H1 (cell line): ENCODE results near the gene ST7L. TPM values are rescaled to one million over a fixed set of nuclear protein-coding genes. Genes with fewer than 3 reads are reported as not detected.

ENCODE experiments used
- CTCF ChIA-PET: fragments of 300-600 bp; sonication (Branson Sonifier 250); formaldehyde crosslinking; loops from one replicate; lab custom pipeline; 2021; ENCODE audit not compliant: partially characterized antibody; lab: Charles Lee
- POLR2A ChIA-PET: fragments of 300-600 bp; sonication (Branson Sonifier 250); formaldehyde crosslinking; loops from one replicate; lab custom pipeline; 2021; ENCODE audit warnings: inconsistent platforms; ENCODE audit not compliant: partially characterized antibody; lab: Charles Lee
- DNase-seq, 2 experiments: peaks; one replicate each; pipeline versions ENCODE4 v3.0.0 to v3.0.0-alpha.2; 2010 to 2022; ENCODE audit warnings: low spot score in 2 of 2, low read depth in 1 of 2, mixed read lengths in 1 of 2
- FAIRE-seq: peaks from 2 replicates; lab custom pipeline; 2011; peaks lifted over from hg19 to GRCh38; lab: Jason Lieb, UNC
- H2AFZ ChIP-seq: 2 replicates; pipeline ENCODE4 v1.8.1; 2012; ENCODE audit warnings: low read length, inconsistent platforms
- H2AK5ac ChIP-seq: 2 replicates; pipeline ENCODE4 v1.6.1; 2013; ENCODE audit warnings: low read depth, low read length
- H2BK120ac ChIP-seq: replicated peaks from 2 replicates; pipeline ENCODE3; 2013; ENCODE audit warnings: low read depth, low read length, inconsistent platforms
- H2BK12ac ChIP-seq: 2 replicates; pipeline ENCODE4 v1.6.1; 2013; ENCODE audit warnings: low read depth, low read length
- H2BK15ac ChIP-seq: 2 replicates; pipeline ENCODE4 v1.6.1; 2013; ENCODE audit warnings: low read length
- H2BK20ac ChIP-seq: 2 replicates; pipeline ENCODE4 v1.6.1; 2013; ENCODE audit warnings: low read length
- H2BK5ac ChIP-seq: 2 replicates; pipeline ENCODE4 v1.6.1; 2013; ENCODE audit warnings: low read depth, low read length
- H3K14ac ChIP-seq: 2 replicates; pipeline ENCODE4 v1.6.1; 2013; ENCODE audit warnings: inconsistent platforms; ENCODE audit not compliant: insufficient read length
- H3K18ac ChIP-seq: 2 replicates; pipeline ENCODE4 v1.6.1; 2013; ENCODE audit warnings: low read length; ENCODE audit errors: extremely low read depth
- H3K23ac ChIP-seq: 2 replicates; pipeline ENCODE4 v1.6.1; 2013; ENCODE audit warnings: inconsistent platforms; ENCODE audit not compliant: insufficient read length
- H3K23me2 ChIP-seq: 2 replicates; pipeline ENCODE4 v1.6.1; 2013; ENCODE audit warnings: low read depth, low read length
- H3K27ac ChIP-seq: 2 replicates; pipeline ENCODE4 v1.6.1; 2011; ENCODE audit warnings: low read depth, low read length, inconsistent platforms
- H3K27me3 ChIP-seq, 4 experiments: replicated peaks in 1 of 4; 1 replicate in 1 of 4; 2 replicates in 3 of 4; pipeline versions ENCODE4 v1.6.1 to v1.8.1; 2011 to 2013; ENCODE audit warnings: low read length in 3 of 4, mild to moderate bottlenecking in 3 of 4, inconsistent platforms in 2 of 4, mixed read lengths in 2 of 4, moderate library complexity in 1 of 4; ENCODE audit not compliant: control insufficient read depth in 3 of 4, insufficient read depth in 3 of 4; ENCODE audit errors: extremely low read depth in 1 of 4
- H3K36me3 ChIP-seq, 4 experiments: 2 replicates each; pipeline versions ENCODE4 v1.6.1 to v1.8.1; 2011 to 2013; ENCODE audit warnings: mild to moderate bottlenecking in 4 of 4, low read length in 3 of 4, moderate library complexity in 2 of 4, control low read depth in 1 of 4, inconsistent platforms in 1 of 4; ENCODE audit not compliant: insufficient read depth in 4 of 4, control insufficient read depth in 2 of 4
- H3K4ac ChIP-seq: replicated peaks from 2 replicates; pipeline ENCODE3; 2013; ENCODE audit warnings: low read length, low read depth, mixed read lengths, inconsistent platforms; ENCODE audit not compliant: insufficient read length
- H3K4me1 ChIP-seq, 4 experiments: replicated peaks in 1 of 4; 1 replicate in 1 of 4; 2 replicates in 3 of 4; pipeline versions ENCODE4 v1.6.1 to v1.8.1; 2011 to 2013; ENCODE audit warnings: low read length in 3 of 4, inconsistent platforms in 2 of 4, mixed read lengths in 1 of 4; ENCODE audit not compliant: insufficient read depth in 4 of 4, control insufficient read depth in 3 of 4
- H3K4me2 ChIP-seq, 2 experiments: 2 replicates each; pipeline versions ENCODE4 v1.6.1 to v1.8.1; 2011 to 2013; ENCODE audit warnings: low read depth in 2 of 2, low read length in 2 of 2, control low read depth in 1 of 2, inconsistent platforms in 1 of 2, mild to moderate bottlenecking in 1 of 2; ENCODE audit not compliant: insufficient read depth in 1 of 2
- H3K4me3 ChIP-seq, 4 experiments: fragments of 200-600, 300-600 bp in 1 of 4; sonication (generic), shearing (Covaris generic), sonication (Bioruptor Twin) in 1 of 4; 2 replicates each; pipeline versions ENCODE4 v1.5.1 to v1.8.1; 2011 to 2016; ENCODE audit warnings: low read length in 4 of 4, low read depth in 3 of 4, control low read depth in 2 of 4, inconsistent platforms in 2 of 4, mild to moderate bottlenecking in 2 of 4, mixed read lengths in 1 of 4, moderate library complexity in 1 of 4; ENCODE audit not compliant: insufficient read depth in 2 of 4; ENCODE audit errors: extremely low read depth in 1 of 4
- H3K56ac ChIP-seq: replicated peaks from 2 replicates; pipeline ENCODE3; 2013; ENCODE audit warnings: low read depth, mild to moderate bottlenecking, mixed read lengths, low read length, inconsistent platforms; ENCODE audit not compliant: insufficient read length
- H3K79me1 ChIP-seq: 2 replicates; pipeline ENCODE4 v1.6.1; 2013; ENCODE audit warnings: low read depth, low read length, control low read depth
- H3K79me2 ChIP-seq, 2 experiments: 2 replicates each; pipeline versions ENCODE4 v1.6.1 to v1.8.1; 2012 to 2013; ENCODE audit warnings: low read length in 2 of 2, mild to moderate bottlenecking in 2 of 2, inconsistent platforms in 1 of 2; ENCODE audit not compliant: insufficient read depth in 2 of 2, control insufficient read depth in 1 of 2
- H3K9ac ChIP-seq, 4 experiments: replicated peaks in 1 of 4; 1 replicate in 1 of 4; 2 replicates in 3 of 4; pipeline versions ENCODE4 v1.6.1 to v1.8.1; 2011 to 2013; ENCODE audit warnings: low read depth in 3 of 4, low read length in 3 of 4, control low read depth in 2 of 4, mild to moderate bottlenecking in 2 of 4, moderate library complexity in 2 of 4, inconsistent platforms in 1 of 4; ENCODE audit errors: extremely low read depth in 1 of 4
- H3K9me3 ChIP-seq, 2 experiments: 2 replicates each; pipeline versions ENCODE4 v1.6.1 to v1.8.1; 2012 to 2013; ENCODE audit warnings: mild to moderate bottlenecking in 2 of 2, moderate library complexity in 2 of 2, control low read depth in 1 of 2, inconsistent platforms in 1 of 2, low read depth in 1 of 2, low read length in 1 of 2, mixed read lengths in 1 of 2; ENCODE audit not compliant: insufficient read depth in 2 of 2
- H4K20me1 ChIP-seq, 2 experiments: replicated peaks in 1 of 2; 2 replicates each; pipeline versions ENCODE3 to v1.8.1; 2011 to 2013; ENCODE audit warnings: inconsistent platforms in 2 of 2, low read length in 2 of 2, mild to moderate bottlenecking in 1 of 2; ENCODE audit not compliant: insufficient read depth in 2 of 2, control insufficient read depth in 1 of 2
- H4K5ac ChIP-seq: 2 replicates; pipeline ENCODE4 v1.6.1; 2013; ENCODE audit warnings: low read length, low read depth, mixed read lengths, inconsistent platforms; ENCODE audit not compliant: insufficient read length
- H4K8ac ChIP-seq: 2 replicates; pipeline ENCODE4 v1.8.0; 2013; ENCODE audit warnings: mild to moderate bottlenecking, moderate library complexity, low read length, inconsistent platforms; ENCODE audit not compliant: insufficient read depth; ENCODE audit errors: extremely low read depth
- H4K91ac ChIP-seq: replicated peaks from 2 replicates; pipeline ENCODE3; 2013; ENCODE audit warnings: low read length, mixed read lengths, inconsistent platforms; ENCODE audit not compliant: insufficient read length
- BRCA1 ChIP-seq: IDR thresholded peaks from 2 replicates; pipeline ENCODE4 v1.6.1; 2012; ENCODE audit warnings: low read depth, low read length, improper control_type of control experiment
- CBX8 ChIP-seq: fragments of 300-800, 300-1000 bp; sonication (generic); IDR thresholded peaks from 2 replicates; pipeline ENCODE4 v1.7.1; 2016; ENCODE audit warnings: low read depth, low read length, borderline replicate concordance
- KDM1A ChIP-seq: fragments of 200-600, 300-600 bp; sonication (generic); IDR thresholded peaks from 2 replicates; pipeline ENCODE4 v1.7.1; 2016; ENCODE audit warnings: mild to moderate bottlenecking, low read length, borderline replicate concordance
- NANOG ChIP-seq: IDR thresholded peaks from 2 replicates; pipeline ENCODE4 v1.6.1; 2011; ENCODE audit warnings: low read length, low read depth, mild to moderate bottlenecking, inconsistent platforms; ENCODE audit not compliant: insufficient read depth, poor library complexity, severe bottlenecking
- PHF8 ChIP-seq: fragments of 200-600 bp; sonication (generic); conservative IDR thresholded peaks from 2 replicates; pipeline ENCODE4 v1.7.1; 2012; ENCODE audit warnings: low read depth, mild to moderate bottlenecking, inconsistent platforms, low read length, moderate library complexity
- POLR2A ChIP-seq, 2 experiments: IDR thresholded peaks; 1 replicate in 1 of 2; 2 replicates in 1 of 2; pipeline ENCODE4 v1.6.1; 2011; ENCODE audit warnings: low read depth in 2 of 2, low read length in 2 of 2, mild to moderate bottlenecking in 2 of 2; ENCODE audit errors: control extremely low read depth in 1 of 2
- RNF2 ChIP-seq: fragments of 200-900, 300-1000 bp; sonication (generic); IDR thresholded peaks from 2 replicates; pipeline ENCODE4 v1.7.1; 2016; ENCODE audit warnings: borderline replicate concordance, low read depth, mild to moderate bottlenecking, antibody characterized with exemption, low read length; ENCODE audit not compliant: poor library complexity, severe bottlenecking; ENCODE audit errors: missing control alignments
- RXRA ChIP-seq: IDR thresholded peaks from 2 replicates; pipeline ENCODE4 v1.6.1; 2011; ENCODE audit warnings: low read depth, mild to moderate bottlenecking, low read length, moderate library complexity; ENCODE audit not compliant: insufficient read depth
- SP2 ChIP-seq: IDR thresholded peaks from 2 replicates; pipeline ENCODE4 v1.6.1; 2012; ENCODE audit warnings: mild to moderate bottlenecking, low read length, inconsistent platforms
- SUZ12 ChIP-seq: fragments of 200-600 bp; sonication (generic); IDR thresholded peaks from 2 replicates; pipeline ENCODE4 v1.6.1; 2012; ENCODE audit warnings: mild to moderate bottlenecking, inconsistent platforms, low read length, moderate library complexity, mixed read lengths
- WGBS, 2 experiments: shearing (Covaris generic) in 1 of 2; methylation state at CpG; one replicate each; pipeline versions ENCODE4 v1.1.6 to v1.1.7; 2013 to 2015; ENCODE audit warnings: low lambda C conversion rate in 2 of 2, mixed read lengths in 2 of 2, inconsistent platforms in 1 of 2, low coverage in 1 of 2, missing lambda C conversion rate in 1 of 2; ENCODE audit not compliant: insufficient replicate concordance in 2 of 2, insufficient coverage in 1 of 2, insufficient read length in 1 of 2; ENCODE audit errors: extremely low coverage in 1 of 2, missing lambda C conversion rate in 1 of 2; 5-methylcytosine and 5-hydroxymethylcytosine counted together
- polyA plus RNA-seq, 7 experiments: library from polyadenylated mRNA; depleted of rRNA in 3 of 7; stranded (reverse) in 5 of 7; unstranded in 2 of 7; fragments of >200 nt in 5 of 7; fragments of 200-250 nt in 2 of 7; gene quantifications; 1 replicate in 5 of 7; 2 replicates in 1 of 7; 4 replicates in 1 of 7; pipeline versions ENCODE4 v1.2.1 to v1.2.3, GENCODE V29; 2011 to 2013; ENCODE audit warnings: missing spikeins in 2 of 7, mixed read lengths in 2 of 7
- total RNA-seq: library from RNA; stranded (reverse); fragmentation: NEBNext Ultra II Directional; extraction: Animal tissue kit (Norgen Biotek cat#: 25700); gene quantifications from 2 replicates; pipeline ENCODE4 v1.2.1, GENCODE V29; 2021
- TF ChIP-seq, protein P1 (sequence below), 3 experiments: IDR thresholded peaks; 1 replicate in 2 of 3; 2 replicates in 1 of 3; pipeline versions ENCODE4 v1.5.1 to v1.6.1; 2011; ENCODE audit warnings: low read length in 3 of 3, mild to moderate bottlenecking in 3 of 3, inconsistent platforms in 2 of 3, low read depth in 1 of 3, moderate library complexity in 1 of 3; ENCODE audit not compliant: insufficient read depth in 1 of 3; ENCODE audit errors: control extremely low read depth in 1 of 3

Gene ST7L
- total and polyA plus RNA-seq, 2 of the 8 experiments (the other 6 are each of a cell fraction or from before 2014, with no cell fraction given) = 9.6 to 16.2 TPM

DNA sequence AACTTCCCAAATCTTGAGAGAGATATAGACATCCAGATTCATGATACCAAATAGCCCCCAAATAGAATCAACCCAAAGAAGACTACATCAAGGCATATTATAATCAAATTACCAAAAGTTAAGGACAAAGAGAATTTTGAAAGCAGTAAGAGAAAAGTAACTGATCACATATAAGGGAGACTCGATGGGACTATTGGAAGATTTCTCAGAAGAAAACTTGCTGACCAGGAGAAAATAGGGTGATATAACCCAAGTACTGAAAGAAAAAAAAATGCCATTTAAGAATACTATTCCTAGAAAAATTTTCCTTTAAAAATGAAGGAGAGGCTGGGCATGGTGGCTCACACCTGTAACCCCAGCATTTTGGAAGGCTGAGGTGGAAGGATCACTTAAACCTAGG is 140.6 kb downstream of the ST7L start:
- H2AK5ac ChIP-seq = no peak overlapping the region
- H3K27ac ChIP-seq = no peak overlapping the region
- peaks cover 0 to 2% (median 0%) of the 10 kb centered on the region in 4 experiments; a peak in 1 of 7 replicates for H3K27me3 ChIP-seq
- H3K4me3 ChIP-seq = no peak overlapping the region
- H3K36me3 ChIP-seq = no peaks in the 10 kb centered on the region
- no peak overlapping the region for H2BK12ac ChIP-seq
- no peak overlapping the region for H4K8ac ChIP-seq
- H2AFZ ChIP-seq = no peak overlapping the region
- H3K23ac ChIP-seq = no peak overlapping the region
- H2BK15ac ChIP-seq = no peak overlapping the region
- H4K91ac ChIP-seq = no peak overlapping the region
- H3K4me1 ChIP-seq = no peaks in the 10 kb centered on the region
- H3K79me1 ChIP-seq = no peaks in the 10 kb centered on the region
- H3K9ac ChIP-seq = no peak overlapping the region
- ChIA-PET CTCF (interaction anchor here (0.9 to 2.3 kb wide), 2 partner anchors 11 to 87 kb away, joined by 5 to 6 read pairs; no protein-coding TSS in a partner anchor), POLR2A (interaction anchor here (0.6 kb wide), 1 partner anchor 224 kb away, joined by 4 read pairs; no protein-coding TSS in a partner anchor)
- H3K18ac ChIP-seq = no peak overlapping the region
- no peak overlapping the region for H3K56ac ChIP-seq
- H3K4ac ChIP-seq = no peak overlapping the region
- no peak overlapping the region for H2BK5ac ChIP-seq
- H3K4me2 ChIP-seq = no peak overlapping the region
- H4K5ac ChIP-seq = no peak overlapping the region
- H3K9me3 ChIP-seq = 0 out of 4 replicates have a peak, but pooled peaks cover 0 to 4% of the 10 kb centered on the region in 2 experiments
- FAIRE-seq (no peak), DNase-seq (no peak)
- no peaks in the 10 kb centered on the region for H3K79me2 ChIP-seq
- H2BK120ac ChIP-seq = no peak overlapping the region
- no peaks in the 10 kb centered on the region for H4K20me1 ChIP-seq
- H2BK20ac ChIP-seq = no peak overlapping the region
- no peaks in the 10 kb centered on the region for H3K23me2 ChIP-seq
- WGBS, 2 experiments = 94% methylated on average over 1 of the region's 1 CpG; no CpG with 5 or more reads in 1 of the 2 experiments
- H3K14ac ChIP-seq = no peak overlapping the region
- TF ChIP-seq CBX8 = no peak
- TF ChIP-seq POLR2A (IDR thresholded peaks at IDR 0.05; ENCODE audit: control extremely low read depth in 1 of 2, low read depth in 2 of 2, low read length in 2 of 2) = no peak
- no peak for TF ChIP-seq RXRA
- TF ChIP-seq KDM1A = no peak
- TF ChIP-seq BRCA1 = no peak
- no peak for TF ChIP-seq NANOG
- TF ChIP-seq SUZ12 = no peak
- TF ChIP-seq PHF8 = no peak
- no peak for TF ChIP-seq RNF2
- TF ChIP-seq SP2 = no peak
- TF ChIP-seq, protein P1, sequence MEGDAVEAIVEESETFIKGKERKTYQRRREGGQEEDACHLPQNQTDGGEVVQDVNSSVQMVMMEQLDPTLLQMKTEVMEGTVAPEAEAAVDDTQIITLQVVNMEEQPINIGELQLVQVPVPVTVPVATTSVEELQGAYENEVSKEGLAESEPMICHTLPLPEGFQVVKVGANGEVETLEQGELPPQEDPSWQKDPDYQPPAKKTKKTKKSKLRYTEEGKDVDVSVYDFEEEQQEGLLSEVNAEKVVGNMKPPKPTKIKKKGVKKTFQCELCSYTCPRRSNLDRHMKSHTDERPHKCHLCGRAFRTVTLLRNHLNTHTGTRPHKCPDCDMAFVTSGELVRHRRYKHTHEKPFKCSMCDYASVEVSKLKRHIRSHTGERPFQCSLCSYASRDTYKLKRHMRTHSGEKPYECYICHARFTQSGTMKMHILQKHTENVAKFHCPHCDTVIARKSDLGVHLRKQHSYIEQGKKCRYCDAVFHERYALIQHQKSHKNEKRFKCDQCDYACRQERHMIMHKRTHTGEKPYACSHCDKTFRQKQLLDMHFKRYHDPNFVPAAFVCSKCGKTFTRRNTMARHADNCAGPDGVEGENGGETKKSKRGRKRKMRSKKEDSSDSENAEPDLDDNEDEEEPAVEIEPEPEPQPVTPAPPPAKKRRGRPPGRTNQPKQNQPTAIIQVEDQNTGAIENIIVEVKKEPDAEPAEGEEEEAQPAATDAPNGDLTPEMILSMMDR (IDR thresholded peaks at IDR 0.05; ENCODE audit: control extremely low read depth in 1 of 3, insufficient read depth in 1 of 3, low read depth in 1 of 3, low read length in 3 of 3) = no peak
